Left lung (tissue), 10 donors: ENCODE results near the gene NEURL3. TPM values are rescaled to one million over a fixed set of nuclear protein-coding genes. Genes with fewer than 3 reads are reported as not detected.
"Not testable (repeated sequence)": the region's sequence is repeated elsewhere in the genome, so short reads cannot be mapped to it uniquely, and the experiment has no call there.

Source experiments
- ATAC-seq: fragments of 200-7000 bp; cut with Tn5 transposase; one replicate; pipeline ENCODE4 v1.9.1; 2020; ENCODE audit warnings: moderate library complexity
- DNase-seq, 4 donors: peaks; one replicate each; pipeline ENCODE4 v3.0.0-alpha.2; 2013 to 2020
- H3K27ac ChIP-seq, 2 donors: fragments of 200-600 bp; sonication (generic) in 1 of 2; one replicate each; pipeline versions ENCODE4 v1.5.0 to v1.8.0; 2020 to 2021
- H3K27me3 ChIP-seq, 2 donors: fragments of 200-600 bp; sonication (generic) in 1 of 2; one replicate each; pipeline versions ENCODE4 v1.5.0 to v1.8.0; 2020 to 2021
- H3K36me3 ChIP-seq, 2 donors: fragments of 200-600 bp; sonication (generic) in 1 of 2; one replicate each; pipeline versions ENCODE4 v1.5.0 to v1.8.0; 2020 to 2021
- H3K4me1 ChIP-seq, 2 donors: fragments of 200-600 bp; one replicate each; pipeline ENCODE4 v1.8.0; 2021
- H3K4me3 ChIP-seq, 2 donors: fragments of 200-600 bp; sonication (generic) in 1 of 2; one replicate each; pipeline versions ENCODE4 v1.5.0 to v1.8.0; 2020 to 2021; ENCODE audit warnings: mild to moderate bottlenecking in 1 of 2
- H3K9me3 ChIP-seq, 2 donors: fragments of 200-600 bp; sonication (generic) in 1 of 2; one replicate each; pipeline versions ENCODE4 v1.5.0 to v1.8.0; 2020 to 2021
- intact Hi-C, 2 donors: fragments of 100-400 bp; cut with DNase I; formaldehyde crosslinking; loops; one replicate each; pipeline versions ENCODE4 v1.11.2 to v1.14.2; 2022
- polyA plus RNA-seq, 6 donors: library from polyadenylated mRNA; unstranded; fragments of 120-200 nt; gene quantifications; one replicate each; pipeline ENCODE4 v1.2.1, GENCODE V29; 2013; ENCODE audit not compliant: insufficient read length in 6 of 6
- total RNA-seq, 2 donors: library from RNA; stranded (reverse); fragmentation: NEBNext Ultra II Directional; extraction: Animal tissue kit (Norgen Biotek cat#: 25700); gene quantifications; one replicate each; pipeline ENCODE4 v1.2.1, GENCODE V29; 2021
- TF ChIP-seq, protein P1 (sequence below), 2 donors: fragments of 200-600 bp; sonication (generic) in 1 of 2; IDR thresholded peaks; one replicate each; pipeline versions ENCODE4 v1.5.0 to v1.8.0; 2021; ENCODE audit warnings: antibody characterized with exemption in 2 of 2
- donor health status: DM: no; HTN: yes; CAD: no.
- donor health status: DM: no; HTN: no; CAD: no.

Gene NEURL3
- total and polyA plus RNA-seq, 8 donors: 0.18 to 0.62 (median 0.32) TPM

DNA sequence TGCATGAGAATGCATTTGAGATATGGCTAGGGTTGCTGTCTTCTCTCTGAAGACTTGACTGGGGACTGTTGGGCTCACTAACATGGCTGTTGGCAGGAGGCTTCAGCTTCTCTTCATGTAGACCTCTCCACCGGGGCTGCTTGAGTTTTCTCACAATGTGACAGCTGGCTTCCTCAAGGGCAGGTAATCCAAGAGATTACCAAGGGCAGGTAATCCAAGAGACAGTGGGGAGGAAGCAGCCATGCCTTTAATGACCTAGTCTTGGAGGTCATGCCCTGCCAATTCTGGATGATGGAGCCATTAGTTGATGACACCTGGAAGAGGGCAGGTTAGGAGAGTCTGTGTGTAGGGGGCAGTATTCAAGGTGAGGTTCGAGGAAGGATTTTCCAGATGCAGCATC lies 40.5 kb downstream of the NEURL3 start:
- intact Hi-C loops: no loop called here
- H3K27me3 ChIP-seq: no peaks in the 10 kb centered on the region
- H3K36me3 ChIP-seq: no peaks in the 10 kb centered on the region
- no peak overlapping the region for H3K4me3 ChIP-seq
- no peak for ATAC-seq
- H3K4me1 ChIP-seq: no peaks in the 10 kb centered on the region
- TF ChIP-seq, protein P1, sequence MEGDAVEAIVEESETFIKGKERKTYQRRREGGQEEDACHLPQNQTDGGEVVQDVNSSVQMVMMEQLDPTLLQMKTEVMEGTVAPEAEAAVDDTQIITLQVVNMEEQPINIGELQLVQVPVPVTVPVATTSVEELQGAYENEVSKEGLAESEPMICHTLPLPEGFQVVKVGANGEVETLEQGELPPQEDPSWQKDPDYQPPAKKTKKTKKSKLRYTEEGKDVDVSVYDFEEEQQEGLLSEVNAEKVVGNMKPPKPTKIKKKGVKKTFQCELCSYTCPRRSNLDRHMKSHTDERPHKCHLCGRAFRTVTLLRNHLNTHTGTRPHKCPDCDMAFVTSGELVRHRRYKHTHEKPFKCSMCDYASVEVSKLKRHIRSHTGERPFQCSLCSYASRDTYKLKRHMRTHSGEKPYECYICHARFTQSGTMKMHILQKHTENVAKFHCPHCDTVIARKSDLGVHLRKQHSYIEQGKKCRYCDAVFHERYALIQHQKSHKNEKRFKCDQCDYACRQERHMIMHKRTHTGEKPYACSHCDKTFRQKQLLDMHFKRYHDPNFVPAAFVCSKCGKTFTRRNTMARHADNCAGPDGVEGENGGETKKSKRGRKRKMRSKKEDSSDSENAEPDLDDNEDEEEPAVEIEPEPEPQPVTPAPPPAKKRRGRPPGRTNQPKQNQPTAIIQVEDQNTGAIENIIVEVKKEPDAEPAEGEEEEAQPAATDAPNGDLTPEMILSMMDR (IDR thresholded peaks at IDR 0.05): no peak
- H3K27ac ChIP-seq: no peak overlapping the region
- H3K9me3 ChIP-seq: peaks cover 0 to 8% of the 10 kb centered on the region in 2 donors
- DNase-seq: no peak

DNA sequence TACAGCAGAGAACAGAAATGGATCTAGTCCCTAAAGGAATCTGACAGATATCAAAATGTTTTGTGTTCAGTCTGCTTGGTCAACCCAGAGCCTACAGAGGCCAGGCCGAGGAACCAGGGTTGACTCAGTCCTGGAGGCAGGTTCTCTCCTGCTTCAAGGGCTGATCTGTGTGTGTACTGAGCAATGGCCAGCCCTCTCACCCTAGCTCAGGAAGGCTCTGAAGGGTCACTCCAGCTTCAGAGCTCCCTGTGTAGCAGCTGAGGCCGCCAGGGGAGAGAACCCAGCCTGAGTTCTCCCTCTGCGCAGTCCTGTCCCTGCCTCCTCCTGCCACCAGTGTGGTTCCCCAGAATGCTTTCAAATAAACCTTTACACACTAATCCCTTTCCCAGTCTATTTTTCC lies 41.1 kb downstream of the NEURL3 start:
- Histone ChIP-seq H3K27me3 (no peaks in the 10 kb centered on the region), H3K4me3 (no peak overlapping the region), H3K4me1 (no peaks in the 10 kb centered on the region), H3K36me3 (no peaks in the 10 kb centered on the region), H3K9me3 (peaks cover 0 to 14% of the 10 kb centered on the region in 2 donors), H3K27ac (no peak overlapping the region)
- TF ChIP-seq, protein P1 (IDR thresholded peaks at IDR 0.05): no peak
- intact Hi-C loops: no loop called here
- no peak for DNase-seq
- ATAC-seq: no peak

DNA sequence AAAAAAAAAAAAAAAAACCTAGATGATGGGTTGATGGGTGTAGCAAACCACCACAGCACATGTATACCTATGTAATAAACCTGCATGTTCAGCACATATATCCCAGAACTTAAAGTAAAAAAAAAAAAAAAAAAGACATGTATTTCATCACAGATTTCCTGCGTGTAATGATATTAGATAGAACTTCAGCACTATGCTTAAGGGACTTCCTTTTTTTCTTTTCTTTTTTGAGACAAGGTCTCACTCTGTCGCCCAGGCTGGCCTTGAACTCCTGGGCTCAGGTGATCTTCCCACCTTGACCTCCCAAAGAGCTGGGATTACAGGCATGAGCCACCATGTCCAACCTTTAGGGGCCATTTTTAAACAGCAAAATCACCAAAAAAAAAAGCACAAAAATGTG lies 42.0 kb downstream of the NEURL3 start:
- intact Hi-C loops: no loop called here
- ATAC-seq: no peak
- Histone ChIP-seq H3K27ac (no peak overlapping the region), H3K9me3 (peaks cover 0 to 19% of the 10 kb centered on the region in 2 donors), H3K4me3 (no peak overlapping the region), H3K4me1 (no peaks in the 10 kb centered on the region), H3K36me3 (no peaks in the 10 kb centered on the region), H3K27me3 (no peaks in the 10 kb centered on the region)
- TF ChIP-seq, protein P1 (IDR thresholded peaks at IDR 0.05): no peak
- DNase-seq: no peak

DNA sequence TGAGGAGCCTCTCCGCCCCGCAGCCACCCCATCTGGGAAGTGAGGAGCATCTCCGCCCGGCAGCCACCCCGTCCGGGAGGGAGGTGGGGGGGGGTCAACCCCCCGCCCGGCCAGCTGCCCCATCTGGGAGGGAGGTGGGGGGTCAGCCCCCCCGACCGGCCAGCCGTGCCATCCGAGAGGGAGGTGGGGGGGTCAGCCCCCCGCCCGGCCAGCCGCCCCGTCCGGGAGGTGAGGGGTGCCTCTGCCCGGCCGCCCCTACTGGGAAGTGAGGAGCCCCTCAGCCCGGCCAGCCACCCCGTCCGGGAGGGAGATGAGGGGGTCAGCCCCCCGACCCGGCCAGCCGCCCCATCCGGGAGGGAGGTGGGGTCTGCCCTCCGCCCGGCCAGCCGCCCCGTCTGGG lies 43.5 kb downstream of the NEURL3 start:
- intact Hi-C loops, DNase-seq, ATAC-seq, H3K36me3 ChIP-seq, H3K4me1 ChIP-seq, H3K4me3 ChIP-seq, H3K27ac ChIP-seq, H3K27me3 ChIP-seq: not testable (repeated sequence)
- H3K9me3 ChIP-seq: peaks cover 0 to 19% of the 10 kb centered on the region in 2 donors

DNA sequence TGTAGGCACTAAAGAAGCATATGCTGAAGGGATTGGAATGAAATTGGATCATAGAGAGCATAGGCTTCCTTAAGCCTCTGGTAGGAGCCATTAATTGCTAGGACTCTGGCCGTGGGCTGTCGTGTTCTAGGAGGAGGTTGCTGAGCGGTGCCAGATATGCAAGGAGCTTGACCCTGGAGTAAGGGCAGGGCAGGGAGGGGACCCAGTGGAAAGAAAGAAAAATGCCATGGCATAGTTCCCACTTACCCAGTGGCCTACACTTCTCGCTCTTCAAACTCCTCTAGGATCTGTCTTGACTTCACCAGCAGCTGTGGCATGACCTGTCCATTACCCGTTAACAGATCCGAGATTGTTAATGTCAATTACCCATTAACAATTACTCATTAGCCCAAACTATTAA lies 53.1 kb downstream of the NEURL3 start:
- Histone ChIP-seq H3K27me3 (no peaks in the 10 kb centered on the region), H3K9me3 (no peaks in the 10 kb centered on the region), H3K4me1 (no peaks in the 10 kb centered on the region), H3K4me3 (no peak overlapping the region), H3K27ac (no peak overlapping the region), H3K36me3 (no peaks in the 10 kb centered on the region)
- intact Hi-C loops: no loop called here
- ATAC-seq (no peak), DNase-seq (no peak)
- TF ChIP-seq, protein P1 (IDR thresholded peaks at IDR 0.05): no peak

DNA sequence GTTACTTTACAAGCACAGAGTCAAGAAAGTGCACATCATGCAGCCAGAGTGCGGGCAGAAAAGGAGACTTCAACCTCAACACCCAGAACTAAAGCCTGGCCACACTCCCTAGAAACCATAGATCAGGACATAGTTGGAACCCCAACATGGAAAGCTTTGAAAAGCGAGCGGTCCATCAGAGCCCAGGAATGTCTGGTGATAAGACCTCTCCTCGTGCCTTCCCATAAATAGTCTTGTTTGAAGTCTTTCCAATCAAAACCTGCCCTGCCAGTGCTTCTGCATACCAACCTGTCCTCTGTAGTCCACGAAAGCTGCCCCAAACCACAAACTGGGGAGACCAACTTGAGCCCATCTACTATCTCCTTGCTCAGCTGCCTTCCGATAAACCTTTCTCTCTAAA lies 55.5 kb downstream of the NEURL3 start:
- intact Hi-C loops: no loop called here
- no peak for ATAC-seq

More for the DNA sequence above, 55.5 kb downstream of the NEURL3 start:
- Histone ChIP-seq H3K27ac (no peak overlapping the region), H3K27me3 (no peaks in the 10 kb centered on the region), H3K36me3 (no peaks in the 10 kb centered on the region), H3K4me1 (no peaks in the 10 kb centered on the region), H3K4me3 (no peak overlapping the region), H3K9me3 (no peaks in the 10 kb centered on the region)
- DNase-seq: no peak
- TF ChIP-seq, protein P1 (IDR thresholded peaks at IDR 0.05): no peak
